AG09319 (cell line): ENCODE measurements around the gene SNORC.

Experiments used
- DNase-seq: peaks from one replicate; pipeline ENCODE4 v3.0.0-alpha.2; 2010; ENCODE audit warnings: low read depth; ENCODE audit errors: extremely low read depth
- CTCF ChIP-seq: IDR thresholded peaks from 2 replicates; pipeline ENCODE4 v1.5.1; 2011; ENCODE audit warnings: low read depth, mild to moderate bottlenecking, inconsistent platforms, low read length, moderate library complexity

Gene SNORC

GRCh38 chr2:232870018-232870765, at the start of gene SNORC:
Gene SNORC (plus strand): TSS chr2:232870264. CDS start chr2:232870342, 78 bp downstream.
- no peak for DNase-seq
- TF ChIP-seq CTCF, result no peak

GRCh38 chr2:232829988-232830387, 40.1 kb upstream of the SNORC start:
- no peak for DNase-seq
- TF ChIP-seq CTCF, result no peak

- DNase-seq, result no peak
- no peak for TF ChIP-seq CTCF
These were observed 38.6 kb upstream of the SNORC start for GRCh38 chr2:232831496-232831895.

GRCh38 chr2:232833830-232834229, 36.2 kb upstream of the SNORC start:
- TF ChIP-seq CTCF, result no peak
- DNase-seq, result no peak

DNA sequence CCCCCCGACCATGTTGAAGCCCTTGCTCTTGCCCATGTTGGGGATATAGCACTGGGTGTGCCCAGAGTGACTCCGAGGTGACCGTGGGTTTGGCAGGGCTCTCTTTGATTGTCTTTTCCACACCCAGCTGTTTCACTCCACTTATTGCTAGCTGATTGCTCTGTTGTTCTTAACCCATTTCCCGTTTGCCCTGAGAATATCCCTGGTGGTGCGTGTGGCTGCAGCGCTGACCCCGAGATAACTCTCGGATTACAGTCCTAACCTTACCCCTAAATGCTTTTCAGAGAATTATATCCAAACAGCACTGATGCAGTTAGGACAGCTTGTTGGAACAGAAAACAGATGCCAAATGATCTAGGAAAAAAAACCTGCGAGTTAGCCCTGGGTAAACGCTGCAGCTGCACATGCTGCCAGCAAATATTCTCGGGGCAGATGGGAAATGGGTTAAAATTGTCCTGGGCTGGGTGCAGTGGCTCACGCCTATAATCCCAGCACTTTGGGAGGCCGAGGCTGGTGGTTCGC, 34.3 kb upstream of the SNORC start:
- no peak for TF ChIP-seq CTCF
- DNase-seq, result no peak

GRCh38 chr2:232836934-232837333, 33.1 kb upstream of the SNORC start:
- no peak for DNase-seq
- no peak for TF ChIP-seq CTCF

DNA sequence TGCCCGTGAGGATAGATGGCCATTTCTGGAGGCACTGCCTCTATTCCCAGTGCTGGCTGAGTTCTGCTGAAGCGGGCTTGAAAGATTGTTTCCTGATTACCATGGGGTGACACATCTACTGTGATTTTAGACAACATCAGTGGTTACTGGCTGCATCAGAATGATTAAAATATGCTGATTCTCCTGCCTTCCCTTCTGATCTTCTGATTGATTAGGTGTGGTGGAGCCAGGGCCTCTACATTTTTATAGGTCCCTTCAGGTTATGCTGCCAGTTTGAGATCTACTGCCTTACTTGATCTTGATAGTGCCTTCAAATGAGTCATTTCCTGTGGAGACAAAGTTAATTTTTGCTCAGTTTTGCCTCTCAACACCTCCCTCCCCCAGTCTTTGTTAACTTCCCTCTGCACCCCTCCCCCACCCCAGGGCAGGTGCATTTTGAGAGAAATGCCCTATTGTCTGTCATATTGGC, 31.6 kb upstream of the SNORC start:
- no peak for DNase-seq
- no peak for TF ChIP-seq CTCF
